DND-41 (cell line): Measurements from ENCODE around the gene SLC22A3.

Experiments
- CTCF ChIP-seq: IDR thresholded peaks from 2 replicates; pipeline ENCODE4 v1.5.1; 2012; ENCODE audit warnings: borderline replicate concordance, low read length, moderate library complexity, mild to moderate bottlenecking; ENCODE audit not compliant: poor library complexity, severe bottlenecking; ENCODE audit errors: extremely low read depth
- EZH2 ChIP-seq: IDR thresholded peaks from 3 replicates; pipeline ENCODE4 v1.6.1; 2012; ENCODE audit warnings: borderline replicate concordance, low read depth, mild to moderate bottlenecking, moderate library complexity, low read length, inconsistent platforms; ENCODE audit not compliant: severe bottlenecking

- TF ChIP-seq CTCF (no peak), EZH2 (no peak)
Observed at GRCh38 chr6:160321729-160322505, 26.3 kb upstream of the SLC22A3 start.
